Stomach (tissue), 9 donors: ENCODE measurements around the gene WWOX. TPM values are rescaled to one million over a fixed set of nuclear protein-coding genes. Genes with fewer than 3 reads are reported as not detected.

Source experiments
- DNase-seq, 2 donors: peaks; one replicate each; pipeline versions ENCODE4 v3.0.0 to v3.0.0-alpha.2; 2013 to 2019
- H3K27ac ChIP-seq, 5 donors: fragments of 200-600 bp in 4 of 5; sonication (generic) in 4 of 5; one replicate each; pipeline ENCODE4 v1.5.1; 2013 to 2019; ENCODE audit warnings: mild to moderate bottlenecking in 1 of 5, moderate library complexity in 1 of 5
- H3K27me3 ChIP-seq, 3 donors: fragments of 200-600 bp; sonication (generic); one replicate each; pipeline ENCODE4 v1.5.1; 2017 to 2019; ENCODE audit warnings: mixed run types in 1 of 3
- H3K36me3 ChIP-seq, 4 donors: fragments of 200-600 bp; sonication (generic); 1 replicate in 3 of 4; 2 replicates in 1 of 4; pipeline ENCODE4 v1.5.1; 2016 to 2019
- H3K4me1 ChIP-seq, 4 donors: fragments of 200-600 bp; sonication (generic); one replicate each; pipeline ENCODE4 v1.5.1; 2016 to 2019
- H3K4me3 ChIP-seq, 4 donors: fragments of 200-600 bp; sonication (generic) in 3 of 4; one replicate each; pipeline ENCODE4 v1.5.1; 2016 to 2019; ENCODE audit warnings: mild to moderate bottlenecking in 1 of 4
- H3K9me3 ChIP-seq, 4 donors: fragments of 200-600 bp; sonication (generic); one replicate each; pipeline ENCODE4 v1.5.1; 2016 to 2019
- EP300 ChIP-seq: sonication (generic); formaldehyde crosslinking; IDR thresholded peaks from one replicate; pipeline ENCODE4 v1.6.1; 2017; ENCODE audit warnings: antibody characterized with exemption
- POLR2A ChIP-seq, 4 donors: fragments of 450-650 bp; IDR thresholded peaks; one replicate each; pipeline ENCODE4 v1.6.1; 2016; ENCODE audit warnings: antibody characterized with exemption in 4 of 4, control low read depth in 2 of 4, mild to moderate bottlenecking in 1 of 4, moderate library complexity in 1 of 4
- POLR2AphosphoS5 ChIP-seq, 3 donors: sonication (generic); formaldehyde crosslinking; IDR thresholded peaks; one replicate each; pipeline ENCODE4 v1.6.1; 2016; ENCODE audit warnings: antibody characterized with exemption in 3 of 3
- WGBS, 5 donors: extraction: QIAGEN DNeasy Blood & Tissue Kit in 3 of 5; methylation state at CpG; one replicate each; pipeline versions ENCODE4 v1.1.5 to v1.1.7; 2013 to 2018; 5-methylcytosine and 5-hydroxymethylcytosine counted together
- intact Hi-C: fragments of 100-400 bp; cut with DNase I; formaldehyde crosslinking; loops from one replicate; pipeline ENCODE4 v1.15.1; 2023; ENCODE audit warnings: low total_unique reads
- polyA plus RNA-seq, 3 donors: library from polyadenylated mRNA; stranded (reverse); fragments of 200-250 nt; gene quantifications; one replicate each; pipeline ENCODE4 v1.2.3, GENCODE V29; 2013
- total RNA-seq, 5 donors: library from RNA; depleted of rRNA; stranded (reverse); fragments of >200 nt; gene quantifications; one replicate each; pipeline versions ENCODE4 v1.1.0 to v1.2.3, GENCODE V29; 2014 to 2016
- TF ChIP-seq, protein P1 (sequence below), 7 experiments: fragments of 450-650 bp in 4 of 7; fragments of 200-600 bp in 3 of 7; sonication (generic) in 3 of 7; IDR thresholded peaks; one replicate each; pipeline ENCODE4 v1.5.1; 2016 to 2019; ENCODE audit warnings: antibody characterized with exemption in 7 of 7, control low read depth in 2 of 7, mild to moderate bottlenecking in 1 of 7
- donor health status: healthy with polysubstance abuse.
- donor health status: Bipolar disorder and iron deficiency.
- donor health status: healthy.

WWOX gene
- total and polyA plus RNA-seq, 8 donors: 7.7 to 129 (median 48.7) TPM

GRCh38 chr16:78982096-78982744 is 882.8 kb downstream of the WWOX start:
- 79 to 88% (median 80%) methylated on average over 10 of the region's 10 CpGs for WGBS, 5 donors
- TF ChIP-seq, protein P1, sequence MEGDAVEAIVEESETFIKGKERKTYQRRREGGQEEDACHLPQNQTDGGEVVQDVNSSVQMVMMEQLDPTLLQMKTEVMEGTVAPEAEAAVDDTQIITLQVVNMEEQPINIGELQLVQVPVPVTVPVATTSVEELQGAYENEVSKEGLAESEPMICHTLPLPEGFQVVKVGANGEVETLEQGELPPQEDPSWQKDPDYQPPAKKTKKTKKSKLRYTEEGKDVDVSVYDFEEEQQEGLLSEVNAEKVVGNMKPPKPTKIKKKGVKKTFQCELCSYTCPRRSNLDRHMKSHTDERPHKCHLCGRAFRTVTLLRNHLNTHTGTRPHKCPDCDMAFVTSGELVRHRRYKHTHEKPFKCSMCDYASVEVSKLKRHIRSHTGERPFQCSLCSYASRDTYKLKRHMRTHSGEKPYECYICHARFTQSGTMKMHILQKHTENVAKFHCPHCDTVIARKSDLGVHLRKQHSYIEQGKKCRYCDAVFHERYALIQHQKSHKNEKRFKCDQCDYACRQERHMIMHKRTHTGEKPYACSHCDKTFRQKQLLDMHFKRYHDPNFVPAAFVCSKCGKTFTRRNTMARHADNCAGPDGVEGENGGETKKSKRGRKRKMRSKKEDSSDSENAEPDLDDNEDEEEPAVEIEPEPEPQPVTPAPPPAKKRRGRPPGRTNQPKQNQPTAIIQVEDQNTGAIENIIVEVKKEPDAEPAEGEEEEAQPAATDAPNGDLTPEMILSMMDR (IDR thresholded peaks at IDR 0.05): no peak
- no peak for TF ChIP-seq EP300
- no peak for TF ChIP-seq POLR2A (IDR thresholded peaks at IDR 0.05)
- no peak for TF ChIP-seq POLR2AphosphoS5 (IDR thresholded peaks at IDR 0.05)
- DNase-seq: no peak
- Histone ChIP-seq H3K9me3 (peaks cover 0 to 7% (median 0%) of the 10 kb centered on the region in 4 donors), H3K36me3 (no peaks in the 10 kb centered on the region), H3K27ac (no peak overlapping the region), H3K4me1 (no peaks in the 10 kb centered on the region), H3K27me3 (no peaks in the 10 kb centered on the region), H3K4me3 (no peak overlapping the region)
- intact Hi-C loops: no loop called here

DNA sequence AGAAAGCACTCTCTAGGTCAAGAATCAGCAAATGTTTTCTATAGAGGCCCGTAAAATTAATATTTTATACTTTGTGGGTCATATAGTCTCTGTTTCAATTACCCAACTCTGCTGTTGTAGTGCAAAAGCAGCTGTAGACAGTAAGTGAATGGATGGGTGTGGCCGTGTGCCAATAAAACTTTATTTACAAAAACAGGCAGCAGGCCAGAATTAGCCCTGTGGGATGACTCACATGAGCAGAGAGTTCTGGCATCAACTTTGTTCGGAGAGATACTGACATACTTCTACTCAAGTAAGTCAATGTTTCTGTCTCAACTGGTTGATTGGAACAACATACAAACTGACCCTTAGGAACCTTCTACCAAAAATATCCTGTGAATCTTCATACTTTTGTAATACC is 884.9 kb downstream of the WWOX start:
- no peak for DNase-seq
- no peaks in the 10 kb centered on the region for H3K27me3 ChIP-seq
- H3K4me3 ChIP-seq: no peak overlapping the region
- peaks cover 0 to 7% (median 0%) of the 10 kb centered on the region in 4 donors for H3K9me3 ChIP-seq
- WGBS, 5 donors: 74 to 90% (median 82%) methylated on average over 3 of the region's 3 CpGs
- H3K27ac ChIP-seq: no peak overlapping the region
- H3K36me3 ChIP-seq: no peaks in the 10 kb centered on the region
- intact Hi-C loops: no loop called here
- no peak for TF ChIP-seq POLR2AphosphoS5 (IDR thresholded peaks at IDR 0.05)
- TF ChIP-seq, protein P1 (IDR thresholded peaks at IDR 0.05): no peak
- no peak for TF ChIP-seq EP300
- no peak for TF ChIP-seq POLR2A (IDR thresholded peaks at IDR 0.05)
- H3K4me1 ChIP-seq: no peaks in the 10 kb centered on the region

- H3K9me3 ChIP-seq: peaks cover 0 to 7% (median 0%) of the 10 kb centered on the region in 4 donors
- H3K27ac ChIP-seq: no peak overlapping the region
- no peaks in the 10 kb centered on the region for H3K4me1 ChIP-seq
- 51 to 63% (median 57%) methylated on average over 12 of the region's 12 CpGs for WGBS, 5 donors
- intact Hi-C loops: no loop called here
- H3K4me3 ChIP-seq: no peak overlapping the region
- H3K36me3 ChIP-seq: no peaks in the 10 kb centered on the region
- DNase-seq: peak in 1 of 2 donors; percentile 32
- no peaks in the 10 kb centered on the region for H3K27me3 ChIP-seq
- TF ChIP-seq POLR2A (IDR thresholded peaks at IDR 0.05): no peak
- TF ChIP-seq, protein P1 (IDR thresholded peaks at IDR 0.05): no peak
- no peak for TF ChIP-seq POLR2AphosphoS5 (IDR thresholded peaks at IDR 0.05)
- no peak for TF ChIP-seq EP300
These were observed 885.5 kb downstream of the WWOX start for GRCh38 chr16:78984887-78985464.

DNA sequence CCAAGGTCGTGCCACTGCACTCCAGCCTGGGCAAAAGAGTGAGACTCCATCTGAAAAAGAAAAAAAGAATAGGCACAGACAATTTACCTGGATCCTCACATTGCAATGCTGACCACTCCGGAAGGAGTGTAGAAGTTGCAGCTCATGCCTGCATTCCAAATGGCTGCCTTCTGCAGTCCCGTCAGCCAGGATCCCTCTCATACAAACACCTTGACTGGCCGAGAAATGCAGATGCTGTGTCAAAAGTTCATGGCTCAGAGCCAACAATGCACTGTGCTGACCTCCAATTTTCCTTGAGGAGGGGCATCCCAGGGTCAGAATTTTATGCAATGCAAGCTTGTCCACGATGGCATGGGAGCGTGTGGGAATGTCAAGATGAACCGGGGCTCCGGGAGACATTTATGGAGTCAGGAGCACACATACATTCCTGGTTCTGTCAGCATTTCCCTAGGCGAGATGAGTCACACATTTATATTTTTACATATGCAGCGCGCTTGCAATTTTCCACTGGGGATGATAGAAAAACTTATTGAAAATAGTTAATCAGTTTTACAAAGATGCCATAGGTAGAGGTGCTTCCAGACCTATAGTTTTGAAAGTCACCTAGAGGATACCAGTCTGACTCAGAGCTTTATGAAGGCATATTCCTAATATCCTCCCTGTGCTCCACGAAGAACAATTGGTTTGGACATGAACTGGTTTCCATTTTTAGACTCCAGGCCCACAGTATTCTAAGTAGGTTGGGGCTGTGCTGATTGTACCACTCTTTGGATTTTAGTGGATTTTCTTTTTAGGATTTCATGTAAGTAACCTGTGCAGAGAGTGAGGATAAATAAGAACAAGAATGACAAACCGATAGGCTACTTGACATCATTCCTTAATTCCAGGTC is 886.5 kb downstream of the WWOX start:
- H3K4me1 ChIP-seq: no peaks in the 10 kb centered on the region
- H3K9me3 ChIP-seq: peaks cover 0 to 7% (median 0%) of the 10 kb centered on the region in 4 donors
- no peak overlapping the region for H3K27ac ChIP-seq
- no peak overlapping the region for H3K4me3 ChIP-seq
- no peaks in the 10 kb centered on the region for H3K36me3 ChIP-seq
- WGBS, 5 donors: 81 to 90% (median 87%) methylated on average over 13 of the region's 13 CpGs
- DNase-seq: no peak
- intact Hi-C loops: no loop called here
- TF ChIP-seq, protein P1 (IDR thresholded peaks at IDR 0.05): no peak
- TF ChIP-seq EP300 (no peak), POLR2A (IDR thresholded peaks at IDR 0.05) (no peak), POLR2AphosphoS5 (IDR thresholded peaks at IDR 0.05) (no peak)
- H3K27me3 ChIP-seq: no peaks in the 10 kb centered on the region
